ENCODE measurements around the gene SERPIND1. TPM values are rescaled to one million over a fixed set of nuclear protein-coding genes. Genes with fewer than 3 reads are reported as not detected.
A peak's percentile ranks its signal among the peaks of the same experiment; 100 is the strongest.

Gene SERPIND1
- polyA plus RNA-seq, 4 donors, result 0.04 to 0.16 TPM; not detected in 2

DNA sequence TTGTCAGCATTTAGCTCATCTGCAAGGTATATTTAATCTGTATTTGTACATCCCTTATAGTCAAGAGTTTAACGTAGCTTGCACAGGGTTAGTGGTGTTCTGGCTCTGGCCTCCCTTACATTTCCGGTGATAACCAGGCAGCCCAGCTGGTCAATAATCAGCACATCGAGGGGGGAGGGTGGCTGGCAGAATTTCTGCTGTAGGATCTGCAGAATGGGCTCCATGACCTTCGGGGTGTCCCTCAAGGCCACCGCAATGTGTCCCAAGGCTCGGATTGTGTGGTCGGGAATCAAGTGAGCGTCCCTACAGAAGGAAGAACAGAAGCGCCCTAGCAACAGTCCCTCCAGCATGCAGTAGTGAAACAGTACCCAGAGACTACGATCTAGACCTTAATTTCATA lies 25.1 kb downstream of the SERPIND1 start:
- WGBS, 3 donors, result 86 to 94% (median 93%) methylated on average over 10 of the region's 10 CpGs
- Histone ChIP-seq H3K27ac (ENCODE audit: low read depth in 1 of 3, low read length in 2 of 3) (no peak overlapping the region), H3K4me1 (ENCODE audit: control insufficient read depth in 3 of 3, insufficient read depth in 2 of 3, low read depth in 1 of 3, low read length in 2 of 3) (no peaks in the 10 kb centered on the region), H3K27me3 (ENCODE audit: control insufficient read depth in 3 of 3, insufficient read depth in 3 of 3, low read length in 3 of 3) (no peaks in the 10 kb centered on the region), H3K36me3 (ENCODE audit: control insufficient read depth in 3 of 3, insufficient read depth in 2 of 3, low read depth in 1 of 3, low read length in 3 of 3) (peaks cover 15 to 82% (median 26%) of the 10 kb centered on the region in 3 donors), H3K4me3 (ENCODE audit: low read depth in 1 of 3, low read length in 3 of 3) (no peak overlapping the region), H3K9me3 (ENCODE audit: control insufficient read depth in 2 of 2, insufficient read depth in 1 of 2, low read depth in 1 of 2, low read length in 1 of 2) (no peaks in the 10 kb centered on the region)
- no peak for DNase-seq
- FAIRE-seq, result no peak

DNA sequence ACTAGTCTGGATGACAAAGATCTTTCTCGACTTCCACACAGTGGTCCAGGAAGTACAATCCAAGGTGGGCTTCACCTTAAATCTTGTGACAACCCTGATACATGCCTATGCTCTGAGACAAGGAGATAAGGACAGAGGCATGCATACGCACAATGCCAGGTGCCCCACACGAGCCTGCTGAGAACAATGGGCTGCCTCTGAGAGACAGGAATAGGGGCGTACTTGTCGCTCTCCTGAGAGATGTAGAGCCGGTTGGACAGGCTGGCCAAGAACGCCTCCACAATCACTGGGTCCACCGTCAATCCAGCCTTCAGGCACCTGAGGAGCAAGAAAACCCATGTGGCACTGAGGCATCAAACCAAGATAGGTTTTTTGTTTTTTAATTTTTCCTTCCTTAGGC lies 25.5 kb downstream of the SERPIND1 start:
- no peak overlapping the region for H3K4me3 ChIP-seq (ENCODE audit: low read depth in 1 of 3, low read length in 3 of 3)
- WGBS, 3 donors, result 88 to 92% (median 89%) methylated on average over 8 of the region's 8 CpGs
- no peaks in the 10 kb centered on the region for H3K4me1 ChIP-seq (ENCODE audit: control insufficient read depth in 3 of 3, insufficient read depth in 2 of 3, low read depth in 1 of 3, low read length in 2 of 3)
- DNase-seq, result no peak
- no peaks in the 10 kb centered on the region for H3K27me3 ChIP-seq (ENCODE audit: control insufficient read depth in 3 of 3, insufficient read depth in 3 of 3, low read length in 3 of 3)
- no peak overlapping the region for H3K27ac ChIP-seq (ENCODE audit: low read depth in 1 of 3, low read length in 2 of 3)
- no peak for FAIRE-seq
- H3K9me3 ChIP-seq (ENCODE audit: control insufficient read depth in 2 of 2, insufficient read depth in 1 of 2, low read depth in 1 of 2, low read length in 1 of 2), result no peaks in the 10 kb centered on the region
- H3K36me3 ChIP-seq (ENCODE audit: control insufficient read depth in 3 of 3, insufficient read depth in 2 of 3, low read depth in 1 of 3, low read length in 3 of 3), result peaks cover 15 to 82% (median 26%) of the 10 kb centered on the region in 3 donors

DNA sequence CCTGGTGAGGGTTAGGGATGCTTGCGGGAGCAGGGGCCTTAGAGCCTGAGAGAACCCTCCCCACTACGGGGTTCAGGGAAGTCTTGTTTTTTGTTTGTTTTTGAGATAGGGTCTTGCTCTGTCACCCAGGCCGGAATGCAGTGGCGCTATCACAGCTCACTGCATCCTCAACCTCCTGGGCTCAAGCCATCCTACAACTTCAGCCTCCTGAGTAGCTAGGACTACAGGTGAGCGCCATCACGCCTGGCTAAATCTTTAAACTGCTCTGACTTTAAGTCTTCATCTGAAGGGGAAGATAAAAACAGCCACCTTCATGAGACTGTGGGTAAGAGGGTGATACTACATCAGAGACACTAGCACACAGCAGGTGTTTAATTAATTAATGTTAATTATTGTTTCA lies 28.5 kb downstream of the SERPIND1 start:
- no peak overlapping the region for H3K4me3 ChIP-seq (ENCODE audit: low read depth in 1 of 3, low read length in 3 of 3)
- no peaks in the 10 kb centered on the region for H3K27me3 ChIP-seq (ENCODE audit: control insufficient read depth in 3 of 3, insufficient read depth in 3 of 3, low read length in 3 of 3)
- no peak for FAIRE-seq
- 80 to 87% (median 86%) methylated on average over 6 of the region's 6 CpGs for WGBS, 3 donors
- peaks cover 22 to 83% (median 27%) of the 10 kb centered on the region in 3 donors for H3K36me3 ChIP-seq (ENCODE audit: control insufficient read depth in 3 of 3, insufficient read depth in 2 of 3, low read depth in 1 of 3, low read length in 3 of 3)
- H3K9me3 ChIP-seq (ENCODE audit: control insufficient read depth in 2 of 2, insufficient read depth in 1 of 2, low read depth in 1 of 2, low read length in 1 of 2), result no peaks in the 10 kb centered on the region
- H3K27ac ChIP-seq (ENCODE audit: low read depth in 1 of 3, low read length in 2 of 3), result no peak overlapping the region
- H3K4me1 ChIP-seq (ENCODE audit: control insufficient read depth in 3 of 3, insufficient read depth in 2 of 3, low read depth in 1 of 3, low read length in 2 of 3), result no peaks in the 10 kb centered on the region
- no peak for DNase-seq

DNA sequence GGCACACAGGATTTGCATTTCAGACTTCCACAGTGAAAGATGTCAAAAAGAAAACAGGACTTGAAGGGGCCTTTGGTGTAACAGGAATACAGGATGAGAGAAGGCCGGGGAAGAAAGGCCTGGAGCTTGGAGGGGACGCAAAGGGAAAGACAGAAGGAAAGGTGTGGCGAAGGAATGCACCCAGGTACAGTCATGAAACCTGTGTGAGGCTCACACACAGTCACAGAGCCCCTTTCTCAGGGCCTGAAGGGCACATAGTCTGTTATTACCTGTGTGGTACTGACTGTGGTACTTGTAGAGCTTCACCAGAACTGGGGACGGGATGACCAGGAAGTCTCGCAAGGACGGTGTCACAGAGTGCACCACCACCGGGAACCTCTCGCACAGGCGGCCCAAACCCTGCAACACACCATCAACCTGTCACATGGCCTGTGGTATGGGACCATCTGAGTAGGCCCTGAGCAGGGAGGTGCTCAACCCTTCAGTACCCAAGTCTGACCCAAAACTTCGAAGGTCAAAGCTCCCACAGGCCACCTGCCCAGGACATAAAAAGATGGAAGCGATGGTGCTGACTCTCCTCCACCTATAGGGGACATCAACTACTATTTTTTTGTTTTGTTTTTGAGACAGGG lies 29.1 kb downstream of the SERPIND1 start:
- Histone ChIP-seq H3K9me3 (ENCODE audit: control insufficient read depth in 2 of 2, insufficient read depth in 1 of 2, low read depth in 1 of 2, low read length in 1 of 2) (no peaks in the 10 kb centered on the region), H3K4me1 (ENCODE audit: control insufficient read depth in 3 of 3, insufficient read depth in 2 of 3, low read depth in 1 of 3, low read length in 2 of 3) (no peaks in the 10 kb centered on the region), H3K36me3 (ENCODE audit: control insufficient read depth in 3 of 3, insufficient read depth in 2 of 3, low read depth in 1 of 3, low read length in 3 of 3) (peaks cover 18 to 83% (median 25%) of the 10 kb centered on the region in 3 donors), H3K27me3 (ENCODE audit: control insufficient read depth in 3 of 3, insufficient read depth in 3 of 3, low read length in 3 of 3) (no peaks in the 10 kb centered on the region), H3K4me3 (ENCODE audit: low read depth in 1 of 3, low read length in 3 of 3) (no peak overlapping the region), H3K27ac (ENCODE audit: low read depth in 1 of 3, low read length in 2 of 3) (no peak overlapping the region)
- whole genome bisulfite sequencing, 3 donors, result 96 to 98% (median 96%) methylated on average over 11 of the region's 11 CpGs
- no peak for DNase-seq
- no peak for FAIRE-seq

DNA sequence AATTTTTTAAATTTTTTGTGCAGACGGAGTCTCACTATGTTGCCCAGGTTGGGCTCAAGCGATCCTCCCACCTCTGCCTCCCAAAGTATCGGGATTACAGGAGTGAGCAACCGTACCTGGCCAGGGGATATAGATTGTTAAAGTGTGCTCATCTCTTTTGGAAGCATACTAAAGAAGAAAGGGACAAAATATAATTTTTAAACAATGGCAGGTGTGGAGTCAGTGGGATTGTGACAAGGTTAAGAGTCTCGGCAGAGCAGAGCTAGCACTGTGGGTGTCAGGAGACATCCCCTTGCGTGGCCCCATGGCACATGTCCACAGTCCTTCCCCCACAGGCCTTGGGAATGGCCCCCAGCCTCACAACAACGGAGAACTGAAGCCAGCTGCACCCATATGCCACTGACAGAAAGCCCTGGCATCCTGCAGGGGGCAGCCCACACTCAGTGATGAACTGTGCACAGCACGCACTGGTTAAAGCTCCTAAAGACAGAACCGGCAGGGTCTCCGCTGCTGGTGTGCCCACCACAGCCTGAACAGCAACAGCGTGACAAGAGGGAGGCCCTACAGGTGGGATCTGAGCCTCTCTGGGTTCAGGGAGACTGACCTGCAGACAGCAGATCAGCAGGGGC lies 29.9 kb downstream of the SERPIND1 start:
- Histone ChIP-seq H3K27ac (ENCODE audit: low read depth in 1 of 3, low read length in 2 of 3) (no peak overlapping the region), H3K4me1 (ENCODE audit: control insufficient read depth in 3 of 3, insufficient read depth in 2 of 3, low read depth in 1 of 3, low read length in 2 of 3) (no peaks in the 10 kb centered on the region), H3K9me3 (ENCODE audit: control insufficient read depth in 2 of 2, insufficient read depth in 1 of 2, low read depth in 1 of 2, low read length in 1 of 2) (no peaks in the 10 kb centered on the region), H3K4me3 (ENCODE audit: low read depth in 1 of 3, low read length in 3 of 3) (no peak overlapping the region), H3K27me3 (ENCODE audit: control insufficient read depth in 3 of 3, insufficient read depth in 3 of 3, low read length in 3 of 3) (no peaks in the 10 kb centered on the region), H3K36me3 (ENCODE audit: control insufficient read depth in 3 of 3, insufficient read depth in 2 of 3, low read depth in 1 of 3, low read length in 3 of 3) (peaks cover 16 to 84% (median 19%) of the 10 kb centered on the region in 3 donors)
- DNase-seq (peak; percentile 48 to 59), FAIRE-seq (no peak)
- WGBS, 3 donors, result 75 to 83% (median 80%) methylated on average over 11 of the region's 11 CpGs

DNA sequence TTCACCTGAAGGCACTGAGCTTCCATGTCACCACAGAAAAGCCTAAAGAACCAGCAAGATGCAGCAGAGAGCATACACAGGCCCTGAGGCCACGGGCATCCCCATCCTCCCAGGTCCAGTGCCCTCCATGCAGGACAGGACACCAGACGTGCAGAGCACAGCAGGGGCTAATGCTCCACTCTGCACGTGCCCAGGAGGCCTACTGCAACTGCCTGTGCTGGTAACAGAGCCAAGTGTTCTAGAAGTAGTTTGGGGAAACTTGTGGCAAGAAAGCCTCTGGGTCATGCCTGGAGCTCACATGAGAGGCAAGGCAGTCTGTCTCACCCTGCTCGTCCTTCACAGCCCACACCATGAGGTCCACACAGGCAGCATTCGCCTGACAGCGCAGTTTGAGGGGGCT lies 30.7 kb downstream of the SERPIND1 start:
- H3K4me3 ChIP-seq (ENCODE audit: low read depth in 1 of 3, low read length in 3 of 3), result no peak overlapping the region
- DNase-seq, result no peak
- FAIRE-seq, result no peak
- no peaks in the 10 kb centered on the region for H3K27me3 ChIP-seq (ENCODE audit: control insufficient read depth in 3 of 3, insufficient read depth in 3 of 3, low read length in 3 of 3)
- H3K4me1 ChIP-seq (ENCODE audit: control insufficient read depth in 3 of 3, insufficient read depth in 2 of 3, low read depth in 1 of 3, low read length in 2 of 3), result no peaks in the 10 kb centered on the region
- H3K27ac ChIP-seq (ENCODE audit: low read depth in 1 of 3, low read length in 2 of 3), result no peak overlapping the region
- peaks cover 13 to 83% (median 14%) of the 10 kb centered on the region in 3 donors for H3K36me3 ChIP-seq (ENCODE audit: control insufficient read depth in 3 of 3, insufficient read depth in 2 of 3, low read depth in 1 of 3, low read length in 3 of 3)
- WGBS, 3 donors, result 91 to 95% (median 94%) methylated on average over 6 of the region's 6 CpGs
- H3K9me3 ChIP-seq (ENCODE audit: control insufficient read depth in 2 of 2, insufficient read depth in 1 of 2, low read depth in 1 of 2, low read length in 1 of 2), result no peaks in the 10 kb centered on the region

GRCh38 chr22:20805972-20806471 lies 32.1 kb downstream of the SERPIND1 start:
- Histone ChIP-seq H3K9me3 (ENCODE audit: control insufficient read depth in 2 of 2, insufficient read depth in 1 of 2, low read depth in 1 of 2, low read length in 1 of 2) (no peaks in the 10 kb centered on the region), H3K27ac (ENCODE audit: low read depth in 1 of 3, low read length in 2 of 3) (no peak overlapping the region), H3K27me3 (ENCODE audit: control insufficient read depth in 3 of 3, insufficient read depth in 3 of 3, low read length in 3 of 3) (no peaks in the 10 kb centered on the region), H3K4me1 (ENCODE audit: control insufficient read depth in 3 of 3, insufficient read depth in 2 of 3, low read depth in 1 of 3, low read length in 2 of 3) (no peaks in the 10 kb centered on the region), H3K36me3 (ENCODE audit: control insufficient read depth in 3 of 3, insufficient read depth in 2 of 3, low read depth in 1 of 3, low read length in 3 of 3) (peaks cover 10 to 88% (median 14%) of the 10 kb centered on the region in 3 donors), H3K4me3 (ENCODE audit: low read depth in 1 of 3, low read length in 3 of 3) (no peak overlapping the region)
- FAIRE-seq, result no peak
- DNase-seq, result no peak
- WGBS, 3 donors, result 73 to 82% (median 79%) methylated on average over 3 of the region's 3 CpGs

DNA sequence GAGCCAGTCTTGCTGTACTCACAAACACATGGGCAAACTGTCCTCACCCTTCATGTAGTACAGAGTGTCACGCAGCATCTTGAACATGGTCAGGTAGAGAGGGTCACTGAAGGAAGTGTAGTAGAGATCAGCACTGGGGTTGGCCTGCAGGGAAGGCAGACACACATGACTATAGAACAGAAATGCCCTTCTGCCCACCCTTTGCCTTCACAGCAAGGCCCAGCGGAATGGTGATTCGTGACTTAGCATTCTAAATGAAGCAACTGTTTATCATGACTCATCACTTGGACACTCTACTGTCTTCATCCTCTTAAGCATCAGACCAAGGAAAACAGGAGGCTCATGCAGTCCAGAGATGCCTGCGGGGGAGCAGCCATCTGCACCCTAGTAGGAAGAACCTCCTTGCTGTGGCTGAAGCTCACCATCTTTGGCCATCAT lies 33.4 kb downstream of the SERPIND1 start:
- WGBS, 3 donors, result 84 to 96% (median 94%) methylated on average over 4 of the region's 4 CpGs
- Histone ChIP-seq H3K27me3 (ENCODE audit: control insufficient read depth in 3 of 3, insufficient read depth in 3 of 3, low read length in 3 of 3) (no peaks in the 10 kb centered on the region), H3K36me3 (ENCODE audit: control insufficient read depth in 3 of 3, insufficient read depth in 2 of 3, low read depth in 1 of 3, low read length in 3 of 3) (peaks cover 10 to 82% (median 14%) of the 10 kb centered on the region in 3 donors), H3K9me3 (ENCODE audit: control insufficient read depth in 2 of 2, insufficient read depth in 1 of 2, low read depth in 1 of 2, low read length in 1 of 2) (no peaks in the 10 kb centered on the region), H3K27ac (ENCODE audit: low read depth in 1 of 3, low read length in 2 of 3) (no peak overlapping the region), H3K4me1 (ENCODE audit: control insufficient read depth in 3 of 3, insufficient read depth in 2 of 3, low read depth in 1 of 3, low read length in 2 of 3) (no peaks in the 10 kb centered on the region), H3K4me3 (ENCODE audit: low read depth in 1 of 3, low read length in 3 of 3) (no peak overlapping the region)
- DNase-seq (no peak), FAIRE-seq (no peak)
